T-helper 2 cell treated with Interferon-gamma antibody and Interleukin-4, amounts not matched to agents 100 ng/mL and 5 ng/mL, for 36 hours (primary cell): ENCODE data around the gene ARPC1B. TPM values are rescaled to one million over a fixed set of nuclear protein-coding genes. Genes with fewer than 3 reads are reported as not detected.

Experiments used
- intact Hi-C: fragments of 100-400 bp; cut with micrococcal nuclease; formaldehyde crosslinking; loops from one replicate; pipeline ENCODE4 v1.15.1; 2023
- total RNA-seq: library from RNA; stranded (reverse); gene quantifications from 2 replicates; pipeline ENCODE4 v1.2.3, GENCODE V29; 2022

ARPC1B gene
- total RNA-seq, 1 donor from 2014 or later = 368 TPM

DNA sequence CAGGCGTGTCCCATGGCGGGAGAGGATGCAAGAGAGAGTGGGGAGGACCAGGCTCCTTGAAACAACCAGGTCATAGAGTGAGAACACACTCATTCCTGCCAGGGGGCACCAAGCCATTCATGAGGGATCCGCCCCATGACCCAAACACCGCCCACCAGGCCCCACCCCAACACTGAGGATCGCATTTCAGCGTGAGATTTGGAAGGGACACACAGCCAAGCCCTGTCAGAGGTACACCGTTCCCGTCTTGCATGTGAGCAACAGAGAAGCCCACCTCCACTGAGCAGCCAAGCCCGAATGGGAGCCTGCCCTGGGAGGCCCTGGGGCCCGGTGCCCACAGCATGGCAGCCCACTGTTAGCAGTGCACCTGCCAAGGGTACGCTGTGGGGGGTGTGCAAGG is 7.9 kb upstream of the ARPC1B start:
- intact Hi-C loops = no loop called here

- intact Hi-C loops = no loop called here
Measured at GRCh38 chr7:99368750-99369389, 5.7 kb upstream of the ARPC1B start.

- intact Hi-C loops = no loop called here
Measured at GRCh38 chr7:99369767-99370391, 4.7 kb upstream of the ARPC1B start.

- intact Hi-C loops = no loop called here
Measured at GRCh38 chr7:99371376-99371920, 3.1 kb upstream of the ARPC1B start.

DNA sequence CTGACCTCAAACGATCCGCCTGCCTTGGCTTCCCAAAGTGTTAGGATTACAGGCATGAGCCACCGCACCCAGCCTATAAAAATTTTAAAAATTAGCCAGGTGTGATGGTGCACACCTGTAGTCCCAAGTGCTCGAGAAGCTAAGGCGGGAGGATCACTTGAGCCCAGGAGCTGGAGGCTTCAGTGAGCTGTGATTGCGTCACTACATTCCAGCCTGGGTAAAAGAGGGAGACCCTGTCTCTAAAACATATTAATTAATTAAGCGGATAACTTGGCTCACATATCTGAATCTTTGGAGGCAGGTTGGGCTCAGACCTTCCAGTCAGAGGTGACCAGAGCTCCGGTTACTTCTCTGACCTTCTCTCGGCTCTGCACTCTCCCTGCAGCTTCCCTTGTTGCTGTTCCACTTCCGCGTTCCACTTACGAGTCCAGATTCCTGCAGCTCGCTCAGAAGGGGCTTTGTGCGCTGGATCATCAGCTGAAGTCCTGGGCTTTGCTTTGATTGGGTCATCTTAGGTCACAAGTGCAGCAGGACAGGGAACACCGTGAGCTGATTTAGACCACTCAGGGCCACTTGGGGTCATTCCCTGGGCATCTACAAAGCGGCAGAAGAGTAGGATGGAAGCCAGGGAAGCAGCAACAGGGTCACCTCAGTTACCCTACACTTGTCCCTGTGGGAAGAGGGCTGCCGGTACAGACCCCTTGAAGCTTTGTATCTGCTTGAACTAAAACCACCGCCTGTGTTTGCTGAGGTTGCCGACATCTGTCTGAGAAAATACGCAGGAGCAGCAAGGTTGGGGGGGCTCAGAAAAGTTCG is 2.0 kb upstream of the ARPC1B start:
- intact Hi-C loops = no loop called here

- intact Hi-C loops = loop anchor here (1.0 to 2.0 kb wide), 4 partner anchors 19 to 65 kb away; partner anchors contain the start of genes BUD31, CPSF4, PDAP1 and PTCD1
Measured at GRCh38 chr7:99373091-99374066, 1.2 kb upstream of the ARPC1B start.

- intact Hi-C loops = loop anchor here (2.0 to 5.0 kb wide), 4 partner anchors 18 to 97 kb away; partner anchors contain the start of genes CPSF4, PTCD1 and ZNF789
Measured at GRCh38 chr7:99375070-99375807, 709 bp downstream of the ARPC1B start.

DNA sequence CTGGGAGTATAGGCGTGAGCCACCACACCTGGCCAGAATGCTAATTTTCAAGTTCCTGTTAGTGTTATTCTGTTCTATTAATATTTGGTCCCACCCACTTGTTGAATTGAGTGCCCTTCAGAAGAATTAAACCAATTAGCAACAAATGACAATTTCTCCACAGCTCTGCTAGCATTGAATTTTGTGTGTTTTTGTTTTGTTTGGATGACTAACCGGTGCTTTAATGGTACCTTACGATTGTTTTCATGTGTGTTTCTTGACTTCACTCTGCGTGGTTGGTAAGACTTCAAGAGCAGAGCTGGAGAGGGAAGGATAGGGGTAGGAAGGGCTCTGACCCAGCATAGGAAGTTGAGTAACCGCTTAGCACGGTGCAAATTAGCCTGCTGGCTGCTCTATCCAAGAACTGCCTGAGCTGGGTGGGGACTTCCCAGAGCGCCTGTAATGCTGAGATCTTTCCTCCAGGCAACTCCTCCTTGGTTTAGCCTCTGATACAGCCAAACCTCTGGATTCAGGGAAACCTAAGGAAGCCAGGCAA is 4.6 kb downstream of the ARPC1B start:
- intact Hi-C loops = loop anchor here (5.0 kb wide), 1 partner anchor 93 kb away; the partner anchor contains the start of gene ZNF789

DNA sequence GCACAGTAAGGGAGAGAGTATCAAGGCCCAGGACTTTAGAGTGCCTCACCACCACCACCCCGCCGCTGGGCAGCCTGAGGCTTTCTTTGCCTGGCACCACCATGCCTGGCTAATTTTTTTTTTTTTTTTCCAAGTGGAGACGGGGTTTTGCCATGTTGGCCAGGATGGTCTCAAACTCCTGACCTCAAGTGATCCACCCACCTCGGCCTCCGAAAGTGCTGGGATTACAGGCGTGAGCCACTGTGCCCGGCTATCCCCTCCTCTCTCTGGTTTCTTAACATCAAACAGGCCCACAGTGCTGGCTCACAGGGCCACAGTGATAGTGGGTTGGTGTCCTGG is 5.1 kb downstream of the ARPC1B start:
- intact Hi-C loops = loop anchor here (5.0 kb wide), 1 partner anchor 93 kb away; the partner anchor contains the start of gene ZNF789

DNA sequence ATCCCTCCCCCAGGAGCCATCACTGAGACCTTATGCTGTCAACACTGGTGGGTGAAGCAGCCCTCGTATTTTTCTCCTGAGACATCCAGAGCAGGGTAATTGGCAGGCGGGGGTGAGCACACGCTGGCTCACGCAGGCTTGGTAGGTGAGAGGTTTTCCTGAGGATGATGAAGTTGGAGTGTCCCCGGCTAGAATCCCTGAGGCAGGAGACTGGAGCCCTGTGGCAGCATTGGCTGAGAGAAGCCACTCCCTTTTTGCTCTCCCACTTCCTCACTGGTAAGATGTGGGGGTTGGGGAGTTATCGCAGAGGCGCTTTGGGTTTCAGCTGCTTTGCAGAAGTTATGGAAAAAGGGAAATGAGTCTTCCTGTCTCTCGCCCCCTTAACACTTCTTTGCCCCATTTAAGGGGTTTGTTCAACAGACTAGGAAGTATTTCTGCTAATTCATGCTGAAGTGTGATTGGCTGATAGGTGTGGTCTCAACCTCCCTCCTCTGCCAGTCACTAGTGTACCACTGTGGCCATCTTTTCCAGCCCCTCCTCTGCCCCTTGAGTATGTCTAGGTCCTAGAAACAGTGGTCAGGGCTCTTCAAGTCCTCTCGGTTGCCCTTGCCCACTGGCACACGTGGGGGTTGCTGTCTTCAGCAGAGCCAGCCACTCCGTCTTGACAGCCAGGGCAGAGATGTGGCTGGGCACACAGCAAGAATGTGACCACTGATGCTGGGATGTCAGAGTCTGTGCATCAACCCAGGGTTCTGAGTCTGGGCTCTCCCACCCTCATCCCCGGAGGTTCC is 5.7 kb downstream of the ARPC1B start:
- intact Hi-C loops = no loop called here

DNA sequence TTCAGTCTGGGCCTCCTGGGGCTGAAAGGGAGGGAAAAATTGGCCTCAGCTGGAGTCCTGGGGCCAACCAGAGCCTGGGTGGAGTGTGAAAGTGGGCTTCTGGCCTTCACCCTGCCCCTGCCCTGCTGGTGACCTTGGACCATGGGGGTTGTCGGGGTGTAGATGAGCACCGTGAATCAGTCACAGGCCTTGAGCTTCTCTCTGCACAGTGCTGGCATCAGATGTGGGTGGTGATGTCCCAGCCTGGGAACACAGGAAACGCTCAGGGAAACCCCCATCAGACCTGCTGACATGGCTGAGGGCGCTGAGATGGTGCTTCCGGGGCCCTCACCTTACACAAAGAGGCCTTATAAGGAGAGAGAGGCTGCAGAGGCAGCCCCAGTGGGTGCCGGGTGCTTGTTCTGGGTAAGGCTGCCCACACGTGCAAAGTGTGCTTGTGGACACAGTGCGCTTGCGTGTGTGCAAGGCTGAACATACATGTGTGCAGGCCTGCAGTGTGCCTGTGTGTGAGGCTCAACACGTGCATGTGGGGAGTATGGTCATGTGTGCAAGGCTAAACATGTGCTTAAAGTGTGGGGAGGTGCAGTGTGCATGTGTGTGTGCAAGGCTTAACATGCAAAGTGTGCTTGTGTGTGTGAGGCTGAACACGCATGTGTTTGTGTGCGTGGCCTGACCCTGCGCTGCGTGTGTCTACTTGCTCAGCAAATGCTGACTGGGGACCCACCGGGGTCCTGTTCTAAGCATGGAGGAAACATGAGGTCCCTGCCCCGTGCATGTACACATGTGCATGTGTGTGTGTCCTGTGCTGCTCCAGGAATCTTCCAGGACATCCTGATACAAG is 6.5 kb downstream of the ARPC1B start:
- intact Hi-C loops = loop anchor here (1.0 kb wide), 1 partner anchor 27 kb away; the partner anchor contains the start of genes BUD31 and PDAP1

- intact Hi-C loops = loop anchor here (1.0 kb wide), 1 partner anchor 27 kb away; the partner anchor contains the start of genes BUD31 and PDAP1
Measured at GRCh38 chr7:99381664-99382075, 7.1 kb downstream of the ARPC1B start.

DNA sequence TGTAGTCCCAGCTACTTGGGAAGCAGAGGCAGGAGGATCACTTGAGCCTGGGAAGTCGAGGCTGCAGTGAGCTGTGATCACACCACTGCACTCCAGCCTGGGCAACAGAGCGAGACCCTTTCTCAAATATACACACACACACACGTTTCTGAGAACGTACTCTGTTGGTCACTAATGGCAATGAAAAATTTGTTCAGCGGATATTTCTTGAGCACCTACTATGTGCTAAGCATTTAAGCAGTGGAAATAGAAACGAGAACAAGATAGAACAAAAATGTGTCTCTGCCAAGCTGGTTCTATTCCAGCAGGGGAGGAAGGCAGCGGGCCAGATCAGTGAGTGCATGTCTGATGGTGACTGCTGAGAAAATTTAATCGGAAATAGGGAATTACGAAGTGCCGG is 8.7 kb downstream of the ARPC1B start:
- intact Hi-C loops = no loop called here

DNA sequence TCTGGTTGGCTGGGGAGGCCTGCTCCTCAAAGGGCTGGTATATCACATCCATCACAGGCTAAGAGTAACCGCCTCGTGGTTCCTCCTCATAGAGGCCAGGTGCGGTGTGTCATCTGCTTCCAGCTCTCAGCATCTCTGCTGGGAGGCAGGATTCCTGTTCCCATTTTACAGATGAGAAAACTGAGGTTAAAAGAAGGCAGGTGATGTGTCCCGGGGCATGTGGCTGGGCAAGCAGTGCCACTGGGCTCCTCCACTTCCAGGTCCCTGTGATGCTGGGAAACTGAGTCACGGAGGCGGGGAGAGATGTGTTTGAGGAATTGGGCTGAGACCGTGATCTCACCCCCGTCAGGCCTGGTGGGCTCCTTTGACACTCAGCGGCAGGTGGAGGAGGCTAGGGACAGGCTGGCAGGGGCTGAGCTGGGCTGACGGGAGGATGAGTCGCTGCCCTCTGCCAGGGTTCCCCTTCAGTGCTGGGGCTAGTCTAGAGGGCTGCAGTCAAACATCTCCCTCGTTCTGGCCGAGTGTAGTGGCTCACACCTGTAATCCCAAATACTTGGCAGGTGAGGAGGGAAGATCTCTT is 9.4 kb downstream of the ARPC1B start:
- intact Hi-C loops = no loop called here

DNA sequence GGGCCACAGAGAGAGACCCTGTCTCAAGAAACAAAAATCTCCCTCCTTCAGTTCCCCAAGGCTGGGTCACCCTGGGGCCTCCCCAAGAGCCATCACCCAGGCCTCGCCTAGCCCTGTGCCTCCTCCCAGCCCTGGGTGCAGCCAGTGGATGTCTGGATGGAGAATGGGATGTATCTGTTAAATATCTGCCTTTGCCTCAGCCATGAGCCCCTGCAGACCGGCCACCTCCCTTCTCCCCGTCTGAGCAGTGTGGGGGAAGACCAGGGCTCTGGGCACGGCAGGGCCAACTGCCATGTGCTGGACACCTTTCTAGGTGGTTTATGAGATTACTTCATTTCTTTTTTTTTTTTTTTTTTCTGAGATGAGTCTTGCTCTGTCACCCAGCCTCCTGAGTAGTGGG is 10.0 kb downstream of the ARPC1B start:
- intact Hi-C loops = no loop called here

GRCh38 chr7:99385564-99385963 is 11.0 kb downstream of the ARPC1B start:
- intact Hi-C loops = no loop called here

- intact Hi-C loops = loop anchor here (1.0 kb wide), 1 partner anchor 21 kb away; no protein-coding TSS in a partner anchor
Measured at GRCh38 chr7:99386584-99387238, 12.2 kb downstream of the ARPC1B start.
